NOMO-1 (cell line): ENCODE results near the gene GRM6.

ENCODE experiments used
- DNase-seq, 2 experiments: peaks; one replicate each; lab custom pipeline; 2025; ENCODE audit not compliant: unreplicated experiment in 2 of 2; lab: John Stamatoyannopoulos, UW

GRM6 gene

DNA sequence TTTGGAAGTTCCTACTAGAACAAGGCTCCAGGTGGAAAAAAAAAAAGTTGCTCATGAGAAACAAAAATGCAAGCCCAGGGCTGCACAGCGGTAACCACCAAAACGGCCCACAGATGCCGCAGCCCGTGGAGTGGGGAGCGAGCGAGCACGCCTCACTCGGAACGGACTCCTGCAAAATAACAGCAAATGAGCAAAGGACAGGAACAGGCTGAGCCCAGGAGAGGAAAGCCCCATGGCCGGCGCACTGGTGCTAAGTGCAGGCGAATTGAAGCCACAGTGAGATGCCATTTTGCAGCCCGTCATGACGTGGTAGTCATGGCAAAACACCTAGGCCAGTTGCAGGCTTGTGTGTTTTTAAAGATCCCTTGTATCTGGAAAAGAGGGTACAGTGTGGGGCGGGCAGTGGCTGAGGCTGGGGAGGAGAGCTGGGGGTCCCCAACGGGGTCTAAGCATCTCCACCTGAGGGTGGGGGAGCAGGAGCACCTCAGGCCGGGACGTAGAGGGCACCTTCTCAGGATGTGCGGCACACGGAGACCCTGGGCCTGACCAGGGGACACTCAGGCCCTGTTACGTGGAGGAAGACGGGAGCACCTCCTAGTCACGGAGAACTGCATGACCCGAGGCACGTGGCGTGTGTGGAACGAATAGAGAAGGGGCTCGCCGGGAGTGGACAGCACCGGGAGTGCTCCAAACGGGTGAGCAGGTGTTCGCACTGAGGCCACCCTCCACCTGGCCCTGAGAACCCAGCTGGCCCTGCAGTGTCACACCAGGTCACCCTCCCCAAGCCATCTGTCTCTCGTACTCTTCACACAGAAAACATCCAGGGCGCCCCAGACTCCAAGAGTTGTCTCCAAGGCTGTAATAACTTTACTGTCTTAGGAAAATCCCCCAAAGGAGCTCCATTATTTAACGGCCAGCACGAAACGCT is 10.7 kb downstream of the GRM6 start:
- DNase-seq, result no peak

DNA sequence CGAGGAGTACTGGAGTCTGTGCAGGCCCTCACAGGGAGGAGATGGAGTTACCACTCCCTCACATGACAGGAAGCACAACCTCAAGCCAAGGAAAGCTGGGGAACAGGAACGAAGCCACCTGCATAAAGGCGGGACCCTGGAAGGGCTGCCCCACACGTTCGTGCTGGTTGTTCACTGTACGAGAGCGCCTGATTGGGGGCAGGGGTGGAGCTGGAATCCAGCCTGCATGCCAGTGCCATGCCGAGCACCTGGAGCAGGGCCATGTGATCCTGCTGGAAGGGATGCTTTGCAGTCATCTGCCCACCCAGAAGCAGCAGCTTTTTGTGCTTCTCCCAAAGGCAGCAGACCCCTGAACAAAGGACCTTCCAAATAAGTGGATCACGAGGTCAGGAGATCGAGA is 11.4 kb downstream of the GRM6 start:
- DNase-seq, result no peak

DNA sequence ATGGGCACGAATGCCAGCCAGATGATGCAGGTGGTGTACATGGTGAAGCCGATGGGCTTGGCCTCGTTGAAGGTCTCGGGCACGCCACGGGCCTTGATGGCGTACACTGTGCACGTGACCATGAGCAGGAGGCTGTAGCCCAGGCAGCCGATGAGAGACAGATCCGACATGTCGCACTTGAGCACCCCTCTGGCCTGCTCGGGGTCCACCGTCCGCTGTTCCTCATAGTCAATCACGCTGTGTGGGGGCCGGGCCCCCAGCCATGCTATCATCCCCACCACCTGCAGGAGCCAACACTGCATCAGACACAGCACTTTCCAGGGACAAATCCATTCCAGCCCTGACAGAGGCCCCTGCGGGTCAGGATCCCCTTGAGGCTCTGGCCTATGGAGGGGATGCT is 12.2 kb downstream of the GRM6 start:
- no peak for DNase-seq

DNA sequence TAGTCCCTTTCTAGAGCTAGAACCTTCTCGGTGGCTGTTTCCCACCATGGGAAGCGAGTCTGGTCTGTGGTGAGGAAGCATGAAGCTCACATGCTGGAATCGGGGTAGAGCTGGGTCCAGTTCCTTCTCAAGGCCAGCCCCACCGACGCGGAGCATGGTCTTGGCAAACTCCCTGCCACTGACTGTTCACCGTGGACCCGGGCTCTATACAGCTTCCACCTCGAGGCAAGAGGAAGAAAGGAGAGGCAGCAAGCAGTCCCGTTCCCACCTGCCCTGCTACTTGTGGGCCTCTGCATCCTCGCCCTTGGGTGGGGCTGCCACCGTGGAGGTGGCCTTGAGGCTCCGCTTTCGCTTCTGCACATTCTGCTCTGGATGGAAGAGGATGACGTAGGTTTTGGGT is 13.7 kb downstream of the GRM6 start:
- no peak for DNase-seq

DNA sequence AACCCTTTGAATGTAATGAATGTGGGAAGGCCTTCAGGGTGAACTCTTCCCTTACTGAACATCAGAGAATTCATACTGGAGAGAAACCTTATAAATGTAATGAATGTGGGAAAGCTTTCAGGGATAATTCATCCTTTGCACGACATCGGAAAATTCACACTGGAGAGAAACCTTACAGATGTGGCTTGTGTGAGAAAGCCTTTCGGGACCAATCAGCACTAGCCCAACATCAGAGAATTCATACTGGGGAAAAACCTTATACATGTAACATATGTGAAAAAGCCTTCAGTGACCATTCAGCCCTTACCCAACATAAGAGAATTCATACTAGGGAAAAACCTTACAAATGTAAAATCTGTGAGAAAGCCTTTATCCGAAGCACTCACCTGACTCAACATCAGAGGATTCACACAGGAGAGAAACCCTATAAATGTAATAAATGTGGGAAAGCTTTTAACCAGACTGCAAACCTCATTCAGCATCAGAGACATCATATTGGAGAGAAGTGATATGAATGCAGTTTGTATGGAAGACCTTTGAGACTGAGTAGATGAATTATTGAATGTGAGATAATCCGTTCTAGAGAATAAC is 29.6 kb downstream of the GRM6 start:
- DNase-seq, result no peak

DNA sequence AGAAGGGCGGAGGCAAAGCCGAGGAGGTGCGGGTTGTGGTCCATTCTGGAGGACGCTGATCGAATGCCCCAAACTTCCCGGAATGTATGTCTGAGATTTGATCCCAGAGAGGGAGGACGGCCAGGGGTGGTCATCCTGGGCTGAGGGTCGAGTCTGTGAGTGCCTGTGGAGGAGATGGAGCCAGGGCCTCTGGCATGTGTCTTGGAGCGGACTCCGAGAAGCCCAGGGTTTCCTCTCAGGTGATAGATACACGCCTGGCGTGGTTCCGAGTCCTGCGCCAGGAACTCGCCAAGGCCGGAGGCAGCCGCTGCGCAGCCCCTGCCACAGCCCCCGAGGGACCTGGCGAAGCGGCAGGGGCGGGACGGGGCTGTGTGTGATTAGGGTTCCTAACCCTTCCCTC is 53.8 kb downstream of the GRM6 start:
- no peak for DNase-seq

DNA sequence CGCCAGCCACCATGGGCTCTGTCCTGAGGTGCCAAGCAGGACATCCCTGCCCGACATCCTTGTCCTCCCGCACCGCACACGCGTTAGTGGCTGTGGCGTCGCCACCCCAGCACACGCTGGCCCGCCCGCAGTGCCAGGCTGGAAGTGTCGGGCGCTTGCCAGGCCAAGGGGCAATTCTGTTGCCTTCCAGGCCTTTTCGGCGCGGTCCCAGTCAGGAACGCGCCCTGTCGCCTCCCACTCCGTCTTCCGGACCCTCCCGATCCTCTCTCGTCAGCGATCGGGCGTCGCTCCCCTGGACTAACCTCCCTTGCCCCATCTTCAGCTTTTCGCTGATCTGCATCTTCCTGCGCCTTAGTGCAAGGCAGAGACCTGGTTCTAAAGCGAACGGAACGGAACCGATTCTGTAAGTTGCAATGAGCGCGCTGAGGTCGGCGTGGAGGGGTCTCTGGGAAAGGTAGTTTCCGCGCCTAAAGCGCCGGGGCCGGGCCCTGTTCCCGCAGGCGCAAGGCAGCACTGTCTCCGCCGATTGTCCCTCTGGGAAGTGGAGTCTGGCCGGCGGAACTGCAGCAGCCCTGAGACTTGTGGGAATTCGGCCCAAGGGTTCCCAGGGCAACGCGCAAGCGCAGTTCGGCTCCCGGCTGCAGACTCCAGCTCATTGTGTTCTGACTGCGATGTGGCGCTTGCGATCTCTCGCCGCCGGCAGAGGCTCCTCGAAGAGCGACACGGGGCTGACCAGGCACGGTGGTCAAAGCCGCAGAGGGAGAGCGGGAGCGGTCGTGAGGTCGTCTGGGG is 54.4 kb downstream of the GRM6 start, which contains the start of gene ZNF454:
Gene ZNF454, plus strand, starts transcription at position 630 of the 792 bp plus-strand sequence. CDS start 1,594 bp downstream, outside the sequence.
- no peak for DNase-seq

DNA sequence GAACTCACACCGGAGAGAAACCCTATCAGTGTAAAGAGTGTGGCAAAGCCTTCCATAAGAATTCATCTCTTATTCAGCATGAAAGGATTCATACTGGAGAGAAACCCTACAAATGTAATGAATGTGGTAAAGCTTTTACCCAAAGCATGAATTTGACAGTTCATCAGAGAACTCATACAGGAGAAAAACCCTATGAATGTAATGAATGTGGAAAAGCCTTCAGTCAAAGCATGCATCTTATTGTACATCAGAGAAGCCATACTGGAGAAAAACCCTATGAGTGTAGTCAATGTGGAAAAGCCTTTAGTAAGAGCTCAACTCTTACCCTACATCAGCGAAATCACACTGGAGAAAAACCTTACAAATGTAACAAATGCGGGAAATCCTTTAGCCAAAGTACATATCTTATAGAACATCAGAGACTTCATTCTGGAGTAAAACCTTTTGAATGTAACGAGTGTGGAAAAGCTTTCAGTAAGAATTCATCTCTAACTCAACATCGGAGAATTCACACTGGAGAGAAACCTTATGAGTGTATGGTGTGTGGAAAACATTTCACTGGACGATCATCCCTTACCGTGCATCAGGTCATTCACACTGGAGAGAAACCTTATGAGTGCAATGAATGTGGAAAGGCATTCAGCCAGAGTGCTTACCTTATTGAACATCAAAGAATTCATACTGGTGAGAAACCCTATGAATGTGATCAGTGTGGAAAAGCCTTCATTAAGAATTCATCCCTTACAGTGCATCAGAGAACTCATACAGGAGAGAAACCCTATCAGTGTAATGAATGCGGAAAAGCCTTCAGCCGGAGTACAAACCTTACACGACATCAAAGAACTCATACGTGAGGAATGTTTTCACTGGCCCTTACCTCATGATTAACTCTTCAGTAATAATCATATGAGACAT is 63.0 kb downstream of the GRM6 start:
- no peak for DNase-seq
